H1 (cell line): ENCODE results near the gene SLC34A1. TPM values are rescaled to one million over a fixed set of nuclear protein-coding genes. Genes with fewer than 3 reads are reported as not detected.

Experiments
- CBX5 ChIP-seq: fragments of 300-800, 300-1000 bp; sonication (generic); IDR thresholded peaks from 2 replicates; pipeline ENCODE4 v1.7.1; 2016; ENCODE audit warnings: antibody characterized with exemption, low read length, low read depth
- CTBP2 ChIP-seq: IDR thresholded peaks from 2 replicates; pipeline ENCODE4 v1.7.0; 2011; ENCODE audit warnings: borderline replicate concordance, mild to moderate bottlenecking, moderate library complexity, mixed read lengths, low read length; ENCODE audit not compliant: insufficient read depth, insufficient read length
- NRF1 ChIP-seq: IDR thresholded peaks from 2 replicates; pipeline ENCODE4 v1.6.1; 2011; ENCODE audit warnings: mild to moderate bottlenecking, low read depth, low read length, improper control_type of control experiment
- PHF8 ChIP-seq: fragments of 200-600 bp; sonication (generic); conservative IDR thresholded peaks from 2 replicates; pipeline ENCODE4 v1.7.1; 2012; ENCODE audit warnings: low read depth, mild to moderate bottlenecking, inconsistent platforms, low read length, moderate library complexity
- polyA plus RNA-seq, 7 experiments: library from polyadenylated mRNA; depleted of rRNA in 3 of 7; stranded (reverse) in 5 of 7; unstranded in 2 of 7; fragments of >200 nt in 5 of 7; fragments of 200-250 nt in 2 of 7; gene quantifications; 1 replicate in 5 of 7; 2 replicates in 1 of 7; 4 replicates in 1 of 7; pipeline versions ENCODE4 v1.2.1 to v1.2.3, GENCODE V29; 2011 to 2013; ENCODE audit warnings: missing spikeins in 2 of 7, mixed read lengths in 2 of 7
- total RNA-seq: library from RNA; stranded (reverse); fragmentation: NEBNext Ultra II Directional; extraction: Animal tissue kit (Norgen Biotek cat#: 25700); gene quantifications from 2 replicates; pipeline ENCODE4 v1.2.1, GENCODE V29; 2021

The SLC34A1 gene
- total and polyA plus RNA-seq, 2 of the 8 experiments (the other 6 are each of a cell fraction or from before 2014, with no cell fraction given) = not detected

DNA sequence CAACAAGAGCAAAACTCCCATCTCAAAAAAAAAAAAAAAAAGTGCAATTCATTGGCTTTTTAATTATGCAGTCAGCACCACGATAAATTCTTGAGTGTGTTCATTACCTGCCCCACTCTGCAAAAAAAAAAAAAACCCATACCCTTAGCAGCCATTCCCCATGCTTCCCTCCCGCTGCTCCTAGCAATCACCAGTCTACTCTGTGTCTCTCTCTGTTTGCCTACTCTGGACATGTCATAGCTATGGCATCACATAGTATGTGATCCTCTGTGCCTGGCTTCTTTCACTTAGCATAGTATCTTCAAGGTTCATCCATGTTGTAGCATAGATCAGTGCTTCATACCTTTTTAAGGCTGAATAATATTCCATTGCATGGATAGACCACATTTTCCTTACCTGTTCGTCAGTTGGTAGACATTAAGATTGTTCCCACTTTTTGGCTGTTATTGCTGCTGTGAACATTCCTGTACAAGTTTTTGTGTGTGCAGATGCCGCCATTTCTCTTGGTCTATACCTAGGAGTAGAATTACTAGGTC is 55.4 kb downstream of the SLC34A1 start (continued):
- no peak for TF ChIP-seq PHF8
- TF ChIP-seq CBX5 = no peak
- no peak for TF ChIP-seq CTBP2
- TF ChIP-seq NRF1 = no peak
